Tibial artery (tissue), 4 donors: ENCODE measurements around the gene SPRR2A.
"Not testable (repeated sequence)": the region's sequence is repeated elsewhere in the genome, so short reads cannot be mapped to it uniquely, and the experiment has no call there.

Experiments
- DNase-seq, 2 donors: peaks; one replicate each; pipeline ENCODE4 v3.0.0-alpha.2; 2019
- H3K27ac ChIP-seq, 2 donors: fragments of 200-600 bp; sonication (generic) in 1 of 2; 1 replicate in 1 of 2; 2 replicates in 1 of 2; pipeline ENCODE4 v1.5.1; 2018 to 2019; ENCODE audit warnings: mild to moderate bottlenecking in 1 of 2
- H3K27me3 ChIP-seq, 2 donors: fragments of 200-600 bp; sonication (generic) in 1 of 2; one replicate each; pipeline versions ENCODE4 v1.5.1 to v1.6.0; 2016 to 2019
- H3K36me3 ChIP-seq, 3 donors: fragments of 200-600 bp; sonication (generic) in 2 of 3; one replicate each; pipeline ENCODE4 v1.5.1; 2016 to 2019; ENCODE audit warnings: mild to moderate bottlenecking in 2 of 3
- H3K4me1 ChIP-seq, 4 donors: fragments of 200-600 bp; sonication (generic) in 2 of 4; 1 replicate in 3 of 4; 2 replicates in 1 of 4; pipeline ENCODE4 v1.5.1; 2016 to 2019
- H3K4me3 ChIP-seq, 2 donors: fragments of 200-600 bp; sonication (generic) in 1 of 2; 1 replicate in 1 of 2; 2 replicates in 1 of 2; pipeline ENCODE4 v1.5.1; 2018 to 2019; ENCODE audit warnings: mild to moderate bottlenecking in 2 of 2
- H3K9me3 ChIP-seq, 3 donors: fragments of 200-600 bp; sonication (generic) in 1 of 3; one replicate each; pipeline ENCODE4 v1.5.1; 2016 to 2019
- intact Hi-C: fragments of 100-400 bp; cut with DNase I; formaldehyde crosslinking; loops from one replicate; pipeline ENCODE4 v1.15.0; 2023; ENCODE audit warnings: low total_unique reads

Gene SPRR2A

GRCh38 chr1:153011235-153011758 is 46.0 kb downstream of the SPRR2A start:
- H3K4me1 ChIP-seq, result not testable (repeated sequence)

More at GRCh38 chr1:153011235-153011758, 46.0 kb downstream of the SPRR2A start:
- H3K36me3 ChIP-seq, H3K4me3 ChIP-seq, H3K27me3 ChIP-seq, H3K27ac ChIP-seq, H3K9me3 ChIP-seq, intact Hi-C loops, DNase-seq: not testable (repeated sequence)
